ENCODE results near the gene SLC35A2.

SLC35A2 gene

DNA sequence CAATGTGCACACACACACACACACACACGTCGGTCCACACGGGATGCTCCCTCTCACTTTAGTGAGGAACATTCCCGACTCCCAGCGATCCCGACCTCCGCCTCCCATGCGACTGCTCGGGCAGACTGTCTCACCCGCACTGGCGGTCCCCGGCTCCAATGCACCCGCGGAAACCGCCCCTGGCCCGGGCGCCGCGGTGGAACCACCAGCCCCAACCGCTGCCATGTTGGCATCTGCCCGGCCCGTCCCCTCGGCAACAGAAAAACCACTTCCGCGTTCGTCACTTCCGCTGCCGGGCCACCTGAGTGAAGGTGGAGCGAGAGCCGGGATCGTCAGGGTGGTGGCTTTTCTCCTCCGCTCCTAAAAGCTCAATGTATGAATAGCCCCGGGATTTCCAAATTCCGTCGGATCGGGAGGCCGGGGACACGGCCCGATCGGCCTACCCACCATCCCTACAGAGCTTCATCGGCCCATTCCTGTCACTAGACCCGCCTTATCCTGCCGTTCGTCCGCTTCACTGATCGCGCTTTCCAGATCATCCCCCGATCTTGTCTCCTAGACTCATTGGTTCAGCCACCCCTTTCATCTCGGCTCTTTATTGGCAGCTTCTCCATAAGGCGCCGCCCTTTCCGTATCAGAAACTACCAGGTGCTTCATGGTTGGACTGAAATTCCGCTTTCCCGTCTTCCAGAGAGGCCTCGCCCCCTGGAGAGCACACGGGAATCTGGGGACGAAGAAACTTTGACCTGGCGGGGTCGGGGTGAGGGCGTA, at the start of gene SLC35A2:
SLC35A2 (minus strand) TSS at position 235 of the 771 bp plus-strand sequence; CDS start at position 225, 10 bp downstream.
- peaks cover 47% of the 10 kb centered on the region for H3K36me3 ChIP-seq (ENCODE audit: control insufficient read depth, insufficient read depth, low read length)
- peak within 1 kb of the TSS; percentile 24; the same call in 1 of the 2 replicates for H3K27ac ChIP-seq (ENCODE audit: low read depth, low read length)
- H3K4me1 ChIP-seq (ENCODE audit: control insufficient read depth, insufficient read depth, low read length), result peaks cover 6% of the 10 kb centered on the region
- peaks cover 2% of the 10 kb centered on the region; the same call in 1 of the 2 replicates for H3K9me3 ChIP-seq (ENCODE audit: control insufficient read depth, insufficient read depth, low read depth, low read length)
- H3K4me3 ChIP-seq (ENCODE audit: low read depth, low read length), result peak within 1 kb of the TSS; percentile 67
- peak within 1 kb of the TSS; percentile 72 for H3K9ac ChIP-seq (ENCODE audit: low read length)
- H3K27me3 ChIP-seq (ENCODE audit: control insufficient read depth, insufficient read depth, low read length), result peaks cover under 1% of the 10 kb centered on the region; the same call in 1 of the 2 replicates

DNA sequence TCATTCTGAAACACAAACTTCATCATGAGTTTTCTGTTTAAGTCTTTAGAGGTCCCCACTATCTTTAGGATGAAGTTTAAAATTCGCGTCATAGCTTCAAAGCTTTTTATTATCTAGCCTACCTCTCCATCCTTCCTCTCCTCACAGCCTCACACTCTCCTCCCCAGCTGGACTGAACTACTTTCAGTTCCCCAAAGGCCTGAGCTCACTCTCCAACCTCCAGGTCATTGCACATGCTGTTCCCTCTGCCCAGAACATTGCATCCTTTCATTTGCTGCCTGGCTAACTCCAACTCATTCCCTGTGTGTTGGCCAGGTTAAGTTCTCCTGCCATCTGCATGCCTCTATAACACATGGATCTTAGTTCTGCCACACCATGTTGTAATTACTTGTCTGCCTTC, 48.8 kb upstream of the SLC35A2 start:
- H3K9ac ChIP-seq (ENCODE audit: low read length), result no peak overlapping the region
- no peaks in the 10 kb centered on the region for H3K27me3 ChIP-seq (ENCODE audit: control insufficient read depth, insufficient read depth, low read length)
- peaks cover 14% of the 10 kb centered on the region; the same call in 1 of the 2 replicates for H3K4me1 ChIP-seq (ENCODE audit: control insufficient read depth, insufficient read depth, low read length)
- H3K36me3 ChIP-seq (ENCODE audit: control insufficient read depth, insufficient read depth, low read length), result peaks cover 13% of the 10 kb centered on the region
- H3K27ac ChIP-seq (ENCODE audit: low read depth, low read length), result no peak overlapping the region
- H3K9me3 ChIP-seq (ENCODE audit: control insufficient read depth, insufficient read depth, low read depth, low read length), result peaks cover 21% of the 10 kb centered on the region; the same call in 1 of the 2 replicates
- H3K4me3 ChIP-seq (ENCODE audit: low read depth, low read length), result no peak overlapping the region

- peak overlapping the region; percentile 62; the same call in 1 of the 2 replicates for H3K27ac ChIP-seq (ENCODE audit: low read depth, low read length)
Observed at GRCh38 chrX:48958635-48959094, 47.2 kb upstream of the SLC35A2 start.

GRCh38 chrX:48957827-48958634, 46.6 kb upstream of the SLC35A2 start:
- H3K4me1 ChIP-seq (ENCODE audit: control insufficient read depth, insufficient read depth, low read length), result peaks cover 14% of the 10 kb centered on the region; the same call in 1 of the 2 replicates
- peak overlapping the region; percentile 84 for H3K4me3 ChIP-seq (ENCODE audit: low read depth, low read length)
- H3K9me3 ChIP-seq (ENCODE audit: control insufficient read depth, insufficient read depth, low read depth, low read length), result peaks cover 25% of the 10 kb centered on the region; the same call in 1 of the 2 replicates
- H3K27ac ChIP-seq (ENCODE audit: low read depth, low read length), result peak overlapping the region; percentile 80
- H3K36me3 ChIP-seq (ENCODE audit: control insufficient read depth, insufficient read depth, low read length), result peaks cover 28% of the 10 kb centered on the region
- peak overlapping the region; percentile 96 for H3K9ac ChIP-seq (ENCODE audit: low read length)
- H3K27me3 ChIP-seq (ENCODE audit: control insufficient read depth, insufficient read depth, low read length), result no peaks in the 10 kb centered on the region

More at GRCh38 chrX:48958635-48959094, 47.2 kb upstream of the SLC35A2 start:
- H3K9me3 ChIP-seq (ENCODE audit: control insufficient read depth, insufficient read depth, low read depth, low read length), result peaks cover 25% of the 10 kb centered on the region; the same call in 1 of the 2 replicates
- peak overlapping the region; percentile 74 for H3K9ac ChIP-seq (ENCODE audit: low read length)
- peaks cover 14% of the 10 kb centered on the region; the same call in 1 of the 2 replicates for H3K4me1 ChIP-seq (ENCODE audit: control insufficient read depth, insufficient read depth, low read length)
- no peaks in the 10 kb centered on the region for H3K27me3 ChIP-seq (ENCODE audit: control insufficient read depth, insufficient read depth, low read length)
- H3K36me3 ChIP-seq (ENCODE audit: control insufficient read depth, insufficient read depth, low read length), result peaks cover 25% of the 10 kb centered on the region
- H3K4me3 ChIP-seq (ENCODE audit: low read depth, low read length), result peak overlapping the region; percentile 84

DNA sequence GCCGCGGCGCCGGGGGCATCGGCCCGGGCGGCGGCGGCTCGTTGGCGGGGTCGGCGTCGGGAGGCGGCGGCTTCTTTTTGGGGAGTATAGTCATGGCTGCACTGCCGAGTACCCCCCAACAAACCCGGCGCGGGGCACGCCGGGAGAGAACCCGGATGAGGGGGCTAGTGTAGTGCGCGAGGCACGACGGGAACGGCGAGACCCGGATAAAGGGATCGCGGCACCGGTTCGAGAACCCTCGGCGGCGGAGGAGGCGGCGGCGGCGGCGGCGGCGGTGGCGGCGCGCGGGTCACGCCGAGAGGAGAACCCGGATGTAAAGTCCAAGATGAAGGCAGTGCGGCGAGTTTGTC, 46.0 kb upstream of the SLC35A2 start, which contains the start of gene OTUD5:
OTUD5 (minus strand) TSS at position 131 of the 350 bp plus-strand sequence; CDS start at position 94, 37 bp downstream.
- peaks cover 23% of the 10 kb centered on the region; the same call in 1 of the 2 replicates for H3K9me3 ChIP-seq (ENCODE audit: control insufficient read depth, insufficient read depth, low read depth, low read length)
- peaks cover 32% of the 10 kb centered on the region for H3K36me3 ChIP-seq (ENCODE audit: control insufficient read depth, insufficient read depth, low read length)
- peak within 1 kb of the TSS; percentile 84 for H3K4me3 ChIP-seq (ENCODE audit: low read depth, low read length)
- H3K27ac ChIP-seq (ENCODE audit: low read depth, low read length), result peak within 1 kb of the TSS; percentile 80
- peaks cover 14% of the 10 kb centered on the region; the same call in 1 of the 2 replicates for H3K4me1 ChIP-seq (ENCODE audit: control insufficient read depth, insufficient read depth, low read length)
- peak within 1 kb of the TSS; percentile 96 for H3K9ac ChIP-seq (ENCODE audit: low read length)
- no peaks in the 10 kb centered on the region for H3K27me3 ChIP-seq (ENCODE audit: control insufficient read depth, insufficient read depth, low read length)

DNA sequence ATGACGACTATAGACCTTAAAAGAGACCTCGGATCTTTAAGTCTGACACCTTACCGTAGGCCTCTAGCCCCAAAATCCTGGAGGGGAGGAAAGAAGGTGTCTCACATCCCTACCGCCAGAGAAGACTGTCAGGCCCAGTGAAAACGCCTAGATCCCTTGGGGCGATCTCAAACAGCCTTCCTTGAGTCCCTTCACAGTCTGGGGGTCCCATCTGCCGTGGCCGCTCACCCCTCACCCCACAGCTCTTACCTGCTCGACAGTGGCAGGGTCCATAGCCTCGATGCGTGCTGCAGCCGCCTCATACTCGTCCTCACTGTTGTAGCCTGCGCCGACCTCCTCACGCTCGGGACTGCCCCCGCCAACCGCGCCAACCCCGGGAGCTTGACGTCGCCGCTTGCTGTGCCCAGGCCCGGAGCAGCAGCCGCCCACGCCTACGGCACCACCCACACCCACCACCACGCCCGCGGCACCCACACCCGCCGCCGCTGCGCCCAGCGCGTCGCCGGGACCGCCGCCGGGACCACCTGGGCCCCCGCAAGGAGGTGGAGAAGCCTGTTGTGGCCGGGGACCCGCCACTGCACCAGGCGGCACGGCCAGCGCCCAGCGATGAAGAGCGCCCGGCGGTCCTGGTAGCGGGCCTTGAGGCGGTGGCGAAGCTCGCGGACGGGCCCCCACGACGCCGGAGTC, 45.4 kb upstream of the SLC35A2 start:
- H3K36me3 ChIP-seq (ENCODE audit: control insufficient read depth, insufficient read depth, low read length), result peaks cover 34% of the 10 kb centered on the region
- H3K9ac ChIP-seq (ENCODE audit: low read length), result peak overlapping the region; percentile 96
- peak overlapping the region; percentile 84 for H3K4me3 ChIP-seq (ENCODE audit: low read depth, low read length)
- H3K4me1 ChIP-seq (ENCODE audit: control insufficient read depth, insufficient read depth, low read length), result peaks cover 9% of the 10 kb centered on the region; the same call in 1 of the 2 replicates
- H3K27ac ChIP-seq (ENCODE audit: low read depth, low read length), result peak overlapping the region; percentile 80; the same call in 1 of the 2 replicates
- peaks cover 18% of the 10 kb centered on the region; the same call in 1 of the 2 replicates for H3K9me3 ChIP-seq (ENCODE audit: control insufficient read depth, insufficient read depth, low read depth, low read length)
- H3K27me3 ChIP-seq (ENCODE audit: control insufficient read depth, insufficient read depth, low read length), result no peaks in the 10 kb centered on the region

DNA sequence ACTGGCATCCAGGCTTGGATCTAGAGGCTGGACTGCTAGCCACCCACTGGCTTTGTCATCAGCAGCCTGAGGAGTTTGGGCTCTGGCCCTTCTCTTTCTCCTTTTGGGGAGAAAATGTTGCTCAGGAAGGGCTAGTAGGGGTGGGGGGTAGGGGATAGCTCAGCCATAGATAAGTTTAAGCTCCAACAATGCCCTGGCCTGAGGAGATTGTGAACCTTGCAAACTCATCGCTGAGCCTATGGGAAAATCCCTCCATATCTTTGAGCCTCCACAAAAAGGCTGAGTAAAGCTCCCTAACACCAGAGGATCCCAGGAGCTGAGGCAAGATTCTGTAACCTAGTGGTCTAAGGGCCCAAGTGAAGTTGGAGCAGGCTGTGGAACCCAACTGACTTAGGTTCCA, 37.1 kb upstream of the SLC35A2 start:
- H3K27me3 ChIP-seq (ENCODE audit: control insufficient read depth, insufficient read depth, low read length), result no peaks in the 10 kb centered on the region
- no peak overlapping the region for H3K9ac ChIP-seq (ENCODE audit: low read length)
- H3K9me3 ChIP-seq (ENCODE audit: control insufficient read depth, insufficient read depth, low read depth, low read length), result peaks cover 10% of the 10 kb centered on the region; the same call in 1 of the 2 replicates
- H3K4me3 ChIP-seq (ENCODE audit: low read depth, low read length), result no peak overlapping the region
- H3K36me3 ChIP-seq (ENCODE audit: control insufficient read depth, insufficient read depth, low read length), result peaks cover 24% of the 10 kb centered on the region
- H3K4me1 ChIP-seq (ENCODE audit: control insufficient read depth, insufficient read depth, low read length), result no peaks in the 10 kb centered on the region
- no peak overlapping the region for H3K27ac ChIP-seq (ENCODE audit: low read depth, low read length)

GRCh38 chrX:48945517-48946348, 34.3 kb upstream of the SLC35A2 start:
- H3K27me3 ChIP-seq (ENCODE audit: control insufficient read depth, insufficient read depth, low read length), result no peaks in the 10 kb centered on the region
- H3K27ac ChIP-seq (ENCODE audit: low read depth, low read length), result no peak overlapping the region
- peaks cover 10% of the 10 kb centered on the region; the same call in 1 of the 2 replicates for H3K9me3 ChIP-seq (ENCODE audit: control insufficient read depth, insufficient read depth, low read depth, low read length)
- no peak overlapping the region for H3K9ac ChIP-seq (ENCODE audit: low read length)
- H3K4me1 ChIP-seq (ENCODE audit: control insufficient read depth, insufficient read depth, low read length), result peaks cover 9% of the 10 kb centered on the region; the same call in 1 of the 2 replicates
- H3K4me3 ChIP-seq (ENCODE audit: low read depth, low read length), result no peak overlapping the region
- peaks cover 27% of the 10 kb centered on the region for H3K36me3 ChIP-seq (ENCODE audit: control insufficient read depth, insufficient read depth, low read length)

GRCh38 chrX:48942895-48943294, 31.4 kb upstream of the SLC35A2 start:
- Histone ChIP-seq H3K9ac (ENCODE audit: low read length) (no peak overlapping the region), H3K36me3 (ENCODE audit: control insufficient read depth, insufficient read depth, low read length) (peaks cover 44% of the 10 kb centered on the region), H3K4me1 (ENCODE audit: control insufficient read depth, insufficient read depth, low read length) (peaks cover 13% of the 10 kb centered on the region; the same call in 1 of the 2 replicates), H3K9me3 (ENCODE audit: control insufficient read depth, insufficient read depth, low read depth, low read length) (peaks cover 5% of the 10 kb centered on the region; the same call in 1 of the 2 replicates), H3K27me3 (ENCODE audit: control insufficient read depth, insufficient read depth, low read length) (no peaks in the 10 kb centered on the region), H3K27ac (ENCODE audit: low read depth, low read length) (no peak overlapping the region), H3K4me3 (ENCODE audit: low read depth, low read length) (no peak overlapping the region)
